HepG2 (cell line): ENCODE measurements around the gene DSEL. TPM values are rescaled to one million over a fixed set of nuclear protein-coding genes. Genes with fewer than 3 reads are reported as not detected.

Experiments
- FOXA3 ChIP-seq: IDR thresholded peaks from 2 replicates; pipeline ENCODE4 v1.6.1; 2016; ENCODE audit warnings: missing genetic modification reagents, missing compliant biosample characterization
- GFI1 ChIP-seq: sonication (generic); formaldehyde crosslinking; IDR thresholded peaks from 2 replicates; pipeline ENCODE4 v1.5.0; 2020; ENCODE audit warnings: missing genetic modification reagents, mild to moderate bottlenecking, borderline replicate concordance
- HNRNPL ChIP-seq: fragments of 200-400 bp; formaldehyde crosslinking; IDR thresholded peaks from 2 replicates; pipeline ENCODE4 v1.6.1; 2017; ENCODE audit warnings: mild to moderate bottlenecking, low read depth, low read length
- HOXD1 ChIP-seq: sonication (generic); formaldehyde crosslinking; IDR thresholded peaks from 2 replicates; pipeline ENCODE4 v1.5.0; 2020; ENCODE audit warnings: missing genetic modification reagents
- ISX ChIP-seq: sonication (generic); formaldehyde crosslinking; conservative IDR thresholded peaks from 2 replicates; pipeline ENCODE4 v1.5.0; 2020; ENCODE audit warnings: missing genetic modification reagents
- KDM5A ChIP-seq: fragments of 200-600 bp; sonication (generic); IDR thresholded peaks from 2 replicates; pipeline ENCODE4 v1.7.0; 2018; ENCODE audit warnings: antibody characterized with exemption, mild to moderate bottlenecking, low read length, borderline replicate concordance
- RBAK ChIP-seq: sonication (generic); formaldehyde crosslinking; IDR thresholded peaks from 2 replicates; pipeline ENCODE4 v1.5.1; 2020; ENCODE audit warnings: mild to moderate bottlenecking, missing genetic modification reagents
- RORA ChIP-seq: sonication (generic); formaldehyde crosslinking; IDR thresholded peaks from 2 replicates; pipeline ENCODE4 v1.5.0; 2020; ENCODE audit warnings: mild to moderate bottlenecking, missing genetic modification reagents, moderate library complexity
- SIN3A ChIP-seq: IDR thresholded peaks from 2 replicates; pipeline ENCODE4 v1.6.1; 2011; ENCODE audit warnings: low read depth, mild to moderate bottlenecking, control low read depth, low read length, borderline replicate concordance
- SOX13 ChIP-seq, 3 experiments: fragments of 450-650 bp in 1 of 3; sonication (generic) in 1 of 3; formaldehyde crosslinking in 1 of 3; IDR thresholded peaks in 2 of 3; conservative IDR thresholded peaks in 1 of 3; 2 replicates each; pipeline versions ENCODE4 v1.5.0 to v1.6.1; 2016 to 2020; ENCODE audit warnings: antibody characterized with exemption in 1 of 3, mild to moderate bottlenecking in 1 of 3, missing compliant biosample characterization in 1 of 3, missing genetic modification reagents in 1 of 3, moderate library complexity in 1 of 3
- U2AF2 ChIP-seq: fragments of 200-400 bp; formaldehyde crosslinking; IDR thresholded peaks from 2 replicates; pipeline ENCODE4 v1.6.1; 2017; ENCODE audit warnings: low read depth, mild to moderate bottlenecking, low read length
- ZBTB7A ChIP-seq: sonication (generic); formaldehyde crosslinking; IDR thresholded peaks from 2 replicates; pipeline ENCODE4 v1.8.0; 2022; ENCODE audit warnings: mild to moderate bottlenecking, missing genetic modification reagents
- ZFAT ChIP-seq: sonication (generic); formaldehyde crosslinking; conservative IDR thresholded peaks from 2 replicates; pipeline ENCODE4 v1.8.1; 2023; ENCODE audit warnings: missing genetic modification reagents, inconsistent platforms
- ZNF180 ChIP-seq: sonication (generic); formaldehyde crosslinking; IDR thresholded peaks from 2 replicates; pipeline ENCODE4 v1.4.0; 2020; ENCODE audit warnings: low read depth, missing genetic modification reagents, borderline replicate concordance
- ZNF225 ChIP-seq: sonication (generic); formaldehyde crosslinking; IDR thresholded peaks from 2 replicates; pipeline ENCODE4 v1.4.0; 2020; ENCODE audit warnings: mild to moderate bottlenecking, missing genetic modification reagents
- ZNF564 ChIP-seq: sonication (generic); formaldehyde crosslinking; IDR thresholded peaks from 2 replicates; pipeline ENCODE4 v1.8.1; 2023; ENCODE audit warnings: mild to moderate bottlenecking, missing genetic modification reagents
- ZNF782 ChIP-seq: sonication (generic); formaldehyde crosslinking; IDR thresholded peaks from 2 replicates; pipeline ENCODE4 v1.4.0; 2020; ENCODE audit warnings: missing genetic modification reagents, mild to moderate bottlenecking, borderline replicate concordance
- polyA plus RNA-seq, 8 experiments: library from polyadenylated mRNA; depleted of rRNA in 3 of 8; stranded (reverse) in 7 of 8; unstranded in 1 of 8; fragments of >200 nt; fragmentation: Illumina TruSeq in 4 of 8; extraction: Trizol in 4 of 8; gene quantifications; 2 replicates each; pipeline versions ENCODE4 v1.2.1 to v1.2.3, GENCODE V29; 2011 to 2016; ENCODE audit warnings: low read depth in 4 of 8, missing spikeins in 1 of 8, mixed read lengths in 1 of 8; ENCODE audit not compliant: insufficient read depth in 1 of 8
- total RNA-seq, 5 experiments: library from RNA; depleted of rRNA; stranded (reverse); fragments of >200 nt; fragmentation: Illumina TruSeq; extraction: Trizol; gene quantifications; 2 replicates each; pipeline ENCODE4 v1.2.3, GENCODE V29; 2016; ENCODE audit warnings: low read depth in 1 of 5
- TF ChIP-seq, protein P1 (sequence below), 2 experiments: sonication (generic) in 1 of 2; formaldehyde crosslinking in 1 of 2; IDR thresholded peaks; 2 replicates each; pipeline versions ENCODE4 v1.4.0 to v1.6.1; 2018 to 2020; ENCODE audit warnings: missing genetic modification reagents in 2 of 2, borderline replicate concordance in 1 of 2, low read depth in 1 of 2, mild to moderate bottlenecking in 1 of 2, missing biosample characterization in 1 of 2
- TF ChIP-seq, protein P2 (sequence below): sonication (generic); formaldehyde crosslinking; IDR thresholded peaks from 2 replicates; pipeline ENCODE4 v1.4.0; 2020; ENCODE audit warnings: mild to moderate bottlenecking, low read depth, missing genetic modification reagents
- TF ChIP-seq, protein P3 (sequence below): sonication (generic); formaldehyde crosslinking; IDR thresholded peaks from 2 replicates; pipeline ENCODE4 v1.8.0; 2023; ENCODE audit warnings: mild to moderate bottlenecking, missing genetic modification reagents
- TF ChIP-seq, protein P4 (sequence below): sonication (generic); IDR thresholded peaks from 2 replicates; pipeline ENCODE4 v1.6.1; 2016; ENCODE audit warnings: low read depth, borderline replicate concordance
- TF ChIP-seq, protein P5 (sequence below): sonication (generic); formaldehyde crosslinking; IDR thresholded peaks from 2 replicates; pipeline ENCODE4 v1.9.0; 2021; ENCODE audit warnings: missing genetic modification reagents, borderline replicate concordance

The DSEL gene
- total and polyA plus RNA-seq, 2 of the 13 experiments (the other 11 are each of a cell fraction or from before 2014, with no cell fraction given), result 0.07 to 0.11 TPM

DNA sequence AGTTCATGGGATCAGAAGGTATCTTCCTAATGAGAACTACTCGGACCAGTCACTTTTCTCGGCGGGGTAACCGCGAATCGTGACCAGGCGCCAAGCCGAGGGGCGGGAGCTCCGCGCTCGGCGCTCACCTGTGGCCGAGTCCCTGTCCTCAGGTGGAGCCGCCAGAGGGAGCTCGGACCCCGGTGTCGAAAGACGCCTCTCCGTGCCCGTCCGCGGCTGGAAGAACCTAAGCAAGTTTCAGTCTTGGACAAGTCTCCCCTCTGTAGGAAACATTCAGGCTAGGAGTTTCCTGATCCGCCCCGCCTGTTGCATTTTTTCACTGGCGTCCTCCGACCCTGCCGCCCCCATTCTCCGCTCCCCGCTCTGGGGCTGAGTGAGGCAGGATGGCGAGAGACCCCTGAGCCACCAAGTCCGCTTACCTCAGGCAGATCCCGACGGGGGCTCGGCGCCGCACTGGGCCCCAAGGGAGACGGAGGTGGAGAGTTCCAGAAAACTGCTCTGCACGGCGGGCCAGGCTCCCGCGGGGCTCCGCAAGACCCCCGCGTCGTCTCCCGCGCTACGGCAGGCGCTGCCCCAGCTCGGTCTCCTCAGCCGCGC is 480 bp downstream of the DSEL start (continued):
- no peak for TF ChIP-seq ZFAT (CRISPR knock-in tag)
- no peak for TF ChIP-seq U2AF2
- TF ChIP-seq, protein P1, sequence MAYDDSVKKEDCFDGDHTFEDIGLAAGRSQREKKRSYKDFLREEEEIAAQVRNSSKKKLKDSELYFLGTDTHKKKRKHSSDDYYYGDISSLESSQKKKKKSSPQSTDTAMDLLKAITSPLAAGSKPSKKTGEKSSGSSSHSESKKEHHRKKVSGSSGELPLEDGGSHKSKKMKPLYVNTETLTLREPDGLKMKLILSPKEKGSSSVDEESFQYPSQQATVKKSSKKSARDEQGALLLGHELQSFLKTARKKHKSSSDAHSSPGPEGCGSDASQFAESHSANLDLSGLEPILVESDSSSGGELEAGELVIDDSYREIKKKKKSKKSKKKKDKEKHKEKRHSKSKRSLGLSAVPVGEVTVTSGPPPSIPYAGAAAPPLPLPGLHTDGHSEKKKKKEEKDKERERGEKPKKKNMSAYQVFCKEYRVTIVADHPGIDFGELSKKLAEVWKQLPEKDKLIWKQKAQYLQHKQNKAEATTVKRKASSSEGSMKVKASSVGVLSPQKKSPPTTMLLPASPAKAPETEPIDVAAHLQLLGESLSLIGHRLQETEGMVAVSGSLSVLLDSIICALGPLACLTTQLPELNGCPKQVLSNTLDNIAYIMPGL (CRISPR knock-in tag; IDR thresholded peaks at IDR 0.05; ENCODE audit: borderline replicate concordance in 1 of 2, low read depth in 1 of 2), result peak; percentile 69 to 75
- TF ChIP-seq ZBTB7A (CRISPR knock-in tag), result no peak
- no peak for TF ChIP-seq ISX (CRISPR knock-in tag)
- TF ChIP-seq, protein P2, sequence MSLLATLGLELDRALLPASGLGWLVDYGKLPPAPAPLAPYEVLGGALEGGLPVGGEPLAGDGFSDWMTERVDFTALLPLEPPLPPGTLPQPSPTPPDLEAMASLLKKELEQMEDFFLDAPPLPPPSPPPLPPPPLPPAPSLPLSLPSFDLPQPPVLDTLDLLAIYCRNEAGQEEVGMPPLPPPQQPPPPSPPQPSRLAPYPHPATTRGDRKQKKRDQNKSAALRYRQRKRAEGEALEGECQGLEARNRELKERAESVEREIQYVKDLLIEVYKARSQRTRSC (CRISPR knock-in tag), result no peak
- TF ChIP-seq, protein P3, sequence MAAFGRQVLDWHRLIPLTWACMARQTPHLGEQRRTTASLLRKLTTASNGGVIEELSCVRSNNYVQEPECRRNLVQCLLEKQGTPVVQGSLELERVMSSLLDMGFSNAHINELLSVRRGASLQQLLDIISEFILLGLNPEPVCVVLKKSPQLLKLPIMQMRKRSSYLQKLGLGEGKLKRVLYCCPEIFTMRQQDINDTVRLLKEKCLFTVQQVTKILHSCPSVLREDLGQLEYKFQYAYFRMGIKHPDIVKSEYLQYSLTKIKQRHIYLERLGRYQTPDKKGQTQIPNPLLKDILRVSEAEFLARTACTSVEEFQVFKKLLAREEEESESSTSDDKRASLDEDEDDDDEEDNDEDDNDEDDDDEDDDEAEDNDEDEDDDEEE, result no peak
- TF ChIP-seq SIN3A, result peak; percentile 19; the same call in 1 of the 2 replicates
- TF ChIP-seq ZNF225 (CRISPR knock-in tag), result no peak
- no peak for TF ChIP-seq KDM5A
- TF ChIP-seq RORA, result no peak
- TF ChIP-seq ZNF782 (CRISPR knock-in tag), result no peak
- TF ChIP-seq FOXA3 (CRISPR knock-in tag), result no peak
- TF ChIP-seq SOX13 (IDR thresholded peaks at IDR 0.05), result no peak
- no peak for TF ChIP-seq SOX13 (CRISPR knock-in tag; conservative IDR thresholded peaks at IDR 0.05 in 1 of 2, IDR thresholded peaks at IDR 0.05 in 1 of 2)
- TF ChIP-seq GFI1, result 0 out of 2 replicates have a peak, but pooled peaks have one; percentile 16
- no peak for TF ChIP-seq HNRNPL
- TF ChIP-seq, protein P4, sequence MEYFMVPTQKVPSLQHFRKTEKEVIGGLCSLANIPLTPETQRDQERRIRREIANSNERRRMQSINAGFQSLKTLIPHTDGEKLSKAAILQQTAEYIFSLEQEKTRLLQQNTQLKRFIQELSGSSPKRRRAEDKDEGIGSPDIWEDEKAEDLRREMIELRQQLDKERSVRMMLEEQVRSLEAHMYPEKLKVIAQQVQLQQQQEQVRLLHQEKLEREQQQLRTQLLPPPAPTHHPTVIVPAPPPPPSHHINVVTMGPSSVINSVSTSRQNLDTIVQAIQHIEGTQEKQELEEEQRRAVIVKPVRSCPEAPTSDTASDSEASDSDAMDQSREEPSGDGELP, result no peak; the same call in 1 of the 2 replicates
- TF ChIP-seq HOXD1 (CRISPR knock-in tag), result no peak
- TF ChIP-seq, protein P5, sequence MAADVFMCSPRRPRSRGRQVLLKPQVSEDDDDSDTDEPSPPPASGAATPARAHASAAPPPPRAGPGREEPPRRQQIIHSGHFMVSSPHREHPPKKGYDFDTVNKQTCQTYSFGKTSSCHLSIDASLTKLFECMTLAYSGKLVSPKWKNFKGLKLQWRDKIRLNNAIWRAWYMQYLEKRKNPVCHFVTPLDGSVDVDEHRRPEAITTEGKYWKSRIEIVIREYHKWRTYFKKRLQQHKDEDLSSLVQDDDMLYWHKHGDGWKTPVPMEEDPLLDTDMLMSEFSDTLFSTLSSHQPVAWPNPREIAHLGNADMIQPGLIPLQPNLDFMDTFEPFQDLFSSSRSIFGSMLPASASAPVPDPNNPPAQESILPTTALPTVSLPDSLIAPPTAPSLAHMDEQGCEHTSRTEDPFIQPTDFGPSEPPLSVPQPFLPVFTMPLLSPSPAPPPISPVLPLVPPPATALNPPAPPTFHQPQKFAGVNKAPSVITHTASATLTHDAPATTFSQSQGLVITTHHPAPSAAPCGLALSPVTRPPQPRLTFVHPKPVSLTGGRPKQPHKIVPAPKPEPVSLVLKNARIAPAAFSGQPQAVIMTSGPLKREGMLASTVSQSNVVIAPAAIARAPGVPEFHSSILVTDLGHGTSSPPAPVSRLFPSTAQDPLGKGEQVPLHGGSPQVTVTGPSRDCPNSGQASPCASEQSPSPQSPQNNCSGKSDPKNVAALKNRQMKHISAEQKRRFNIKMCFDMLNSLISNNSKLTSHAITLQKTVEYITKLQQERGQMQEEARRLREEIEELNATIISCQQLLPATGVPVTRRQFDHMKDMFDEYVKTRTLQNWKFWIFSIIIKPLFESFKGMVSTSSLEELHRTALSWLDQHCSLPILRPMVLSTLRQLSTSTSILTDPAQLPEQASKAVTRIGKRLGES (CRISPR knock-in tag), result no peak
- no peak; the same call in 1 of the 2 replicates for TF ChIP-seq ZNF564 (CRISPR knock-in tag)
- TF ChIP-seq RBAK (CRISPR knock-in tag), result no peak
- TF ChIP-seq ZNF180, result no peak
